ENCODE measurements around the gene MOB2. TPM values are rescaled to one million over a fixed set of nuclear protein-coding genes. Genes with fewer than 3 reads are reported as not detected.
A peak's percentile ranks its signal among the peaks of the same experiment; 100 is the strongest.
"Not testable (repeated sequence)": the region's sequence is repeated elsewhere in the genome, so short reads cannot be mapped to it uniquely, and the experiment has no call there.

MOB2 gene
- total and polyA plus RNA-seq, 7 donors = 44.5 to 75.1 (median 58.1) TPM

DNA sequence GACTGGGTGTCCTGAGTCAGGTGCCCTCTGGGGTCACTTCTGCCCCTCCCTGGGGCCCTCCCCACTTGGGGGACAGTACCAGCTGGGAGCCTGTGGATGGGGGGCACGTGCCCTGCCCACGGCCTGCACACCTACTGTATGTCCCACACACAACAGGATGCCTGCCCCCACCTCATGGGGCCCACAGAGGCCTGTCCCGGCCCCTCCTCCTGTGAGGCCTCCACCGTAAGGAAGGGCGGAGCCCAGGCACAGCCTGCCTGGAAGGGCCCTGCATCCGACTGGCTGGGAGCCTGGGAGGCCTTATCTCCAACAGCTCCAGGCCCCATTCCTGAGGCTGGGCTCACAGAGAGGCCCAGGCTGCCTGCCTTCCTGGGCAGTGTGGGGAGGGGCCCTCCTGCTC is 49.1 kb downstream of the MOB2 start:
- 27 to 51% (median 47%) methylated on average over 2 to 6 of the region's 6 CpGs for WGBS, 3 donors
- Histone ChIP-seq H3K9me3 (no peaks in the 10 kb centered on the region), H3K36me3 (ENCODE audit: insufficient read depth in 1 of 2, low read depth in 1 of 2) (no peaks in the 10 kb centered on the region), H3K27me3 (ENCODE audit: insufficient read depth in 3 of 3, low read length in 2 of 3) (peaks cover 0 to 19% (median 0%) of the 10 kb centered on the region in 3 donors), H3K27ac (no peak overlapping the region), H3K4me3 (no peak overlapping the region), H3K4me1 (no peaks in the 10 kb centered on the region)
- DNase-seq (no peak), ATAC-seq (peak in 2 of 4 donors; percentile 13 to 56)
- intact Hi-C loops (cut with DNase I) = no loop called here
- TF ChIP-seq, protein P1, sequence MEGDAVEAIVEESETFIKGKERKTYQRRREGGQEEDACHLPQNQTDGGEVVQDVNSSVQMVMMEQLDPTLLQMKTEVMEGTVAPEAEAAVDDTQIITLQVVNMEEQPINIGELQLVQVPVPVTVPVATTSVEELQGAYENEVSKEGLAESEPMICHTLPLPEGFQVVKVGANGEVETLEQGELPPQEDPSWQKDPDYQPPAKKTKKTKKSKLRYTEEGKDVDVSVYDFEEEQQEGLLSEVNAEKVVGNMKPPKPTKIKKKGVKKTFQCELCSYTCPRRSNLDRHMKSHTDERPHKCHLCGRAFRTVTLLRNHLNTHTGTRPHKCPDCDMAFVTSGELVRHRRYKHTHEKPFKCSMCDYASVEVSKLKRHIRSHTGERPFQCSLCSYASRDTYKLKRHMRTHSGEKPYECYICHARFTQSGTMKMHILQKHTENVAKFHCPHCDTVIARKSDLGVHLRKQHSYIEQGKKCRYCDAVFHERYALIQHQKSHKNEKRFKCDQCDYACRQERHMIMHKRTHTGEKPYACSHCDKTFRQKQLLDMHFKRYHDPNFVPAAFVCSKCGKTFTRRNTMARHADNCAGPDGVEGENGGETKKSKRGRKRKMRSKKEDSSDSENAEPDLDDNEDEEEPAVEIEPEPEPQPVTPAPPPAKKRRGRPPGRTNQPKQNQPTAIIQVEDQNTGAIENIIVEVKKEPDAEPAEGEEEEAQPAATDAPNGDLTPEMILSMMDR (IDR thresholded peaks at IDR 0.05) = no peak

DNA sequence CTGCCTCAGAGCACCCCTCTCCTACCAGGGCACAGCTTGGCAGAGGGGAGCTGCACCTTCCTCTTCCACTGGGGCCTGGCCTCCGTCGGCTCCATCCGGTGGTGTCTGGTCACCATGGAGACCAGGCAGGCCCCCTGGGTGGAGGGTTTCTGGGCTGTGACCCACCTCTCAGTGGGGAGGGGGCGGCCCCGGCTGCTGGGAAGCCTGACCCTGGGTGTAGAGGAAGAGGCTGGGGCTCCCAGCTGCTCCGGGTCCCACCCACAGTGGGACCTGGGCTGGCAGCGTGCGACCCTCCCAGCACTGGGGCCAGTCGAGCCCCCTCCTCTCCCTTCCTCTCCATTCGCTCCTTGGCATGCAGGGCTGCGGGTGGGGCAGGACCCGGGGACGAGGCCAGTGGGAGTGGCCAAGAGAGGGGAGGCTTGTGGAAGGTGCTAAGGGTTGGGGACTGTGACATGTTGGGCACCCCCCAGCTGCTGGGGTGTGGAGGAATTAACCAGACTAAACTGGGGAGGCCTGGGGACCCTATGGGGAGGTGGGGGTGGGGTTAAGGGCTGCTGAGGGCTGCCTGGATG is 50.0 kb downstream of the MOB2 start:
- Histone ChIP-seq H3K9me3 (no peaks in the 10 kb centered on the region), H3K27me3 (ENCODE audit: insufficient read depth in 3 of 3, low read length in 2 of 3) (peaks cover 0 to 15% (median 0%) of the 10 kb centered on the region in 3 donors), H3K4me3 (no peak overlapping the region), H3K27ac (no peak overlapping the region), H3K36me3 (ENCODE audit: insufficient read depth in 1 of 2, low read depth in 1 of 2) (no peaks in the 10 kb centered on the region), H3K4me1 (no peaks in the 10 kb centered on the region)
- 12 to 14% (median 14%) methylated on average over 12 to 13 of the region's 13 CpGs for WGBS, 3 donors
- TF ChIP-seq, protein P1 (IDR thresholded peaks at IDR 0.05) = no peak
- DNase-seq = no peak
- intact Hi-C loops (cut with DNase I) = no loop called here
- ATAC-seq = peak in 1 of 4 donors; percentile 12

DNA sequence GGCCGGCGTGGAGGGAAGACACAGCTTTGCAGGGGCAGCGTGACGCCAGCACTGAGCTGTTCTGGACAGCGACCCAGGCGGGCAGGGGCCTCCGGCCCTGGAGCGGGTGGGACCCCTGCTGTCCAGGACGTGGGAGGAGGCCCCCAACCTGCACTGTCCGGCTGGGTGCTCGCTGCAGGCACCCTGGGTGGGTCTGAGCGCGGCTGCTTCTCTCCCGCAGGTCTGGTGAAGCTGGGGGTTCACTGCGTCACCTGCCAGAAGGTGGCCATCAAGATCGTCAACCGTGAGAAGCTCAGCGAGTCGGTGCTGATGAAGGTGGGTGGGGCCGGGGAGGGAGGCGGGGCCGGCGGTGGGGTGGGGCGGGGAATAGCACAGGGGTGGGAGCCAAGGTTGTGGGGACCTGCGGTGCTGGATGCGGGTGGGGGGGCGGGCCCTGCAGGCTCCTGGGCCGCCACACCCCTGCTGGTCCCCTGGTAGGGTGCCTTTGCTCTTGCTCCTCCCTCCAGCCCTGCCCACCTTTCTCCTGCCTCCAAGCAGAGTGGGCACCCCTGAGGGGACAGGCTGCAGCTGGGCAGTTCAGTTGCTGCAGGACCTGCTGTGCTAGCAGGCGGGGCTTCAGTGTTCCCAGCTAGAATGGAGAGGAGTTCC is 50.6 kb downstream of the MOB2 start:
- 5 to 11% (median 5%) methylated on average over 14 to 28 of the region's 29 CpGs for WGBS, 3 donors
- Histone ChIP-seq H3K27me3 (ENCODE audit: insufficient read depth in 3 of 3, low read length in 2 of 3) (peaks cover 0 to 15% (median 0%) of the 10 kb centered on the region in 3 donors), H3K27ac (no peak overlapping the region), H3K36me3 (ENCODE audit: insufficient read depth in 1 of 2, low read depth in 1 of 2) (no peaks in the 10 kb centered on the region), H3K4me1 (no peaks in the 10 kb centered on the region), H3K4me3 (no peak overlapping the region), H3K9me3 (no peaks in the 10 kb centered on the region)
- DNase-seq = no peak
- TF ChIP-seq, protein P1 (IDR thresholded peaks at IDR 0.05) = no peak
- ATAC-seq = peak in 2 of 4 donors; percentile 20 to 21
- intact Hi-C loops (cut with DNase I) = no loop called here

DNA sequence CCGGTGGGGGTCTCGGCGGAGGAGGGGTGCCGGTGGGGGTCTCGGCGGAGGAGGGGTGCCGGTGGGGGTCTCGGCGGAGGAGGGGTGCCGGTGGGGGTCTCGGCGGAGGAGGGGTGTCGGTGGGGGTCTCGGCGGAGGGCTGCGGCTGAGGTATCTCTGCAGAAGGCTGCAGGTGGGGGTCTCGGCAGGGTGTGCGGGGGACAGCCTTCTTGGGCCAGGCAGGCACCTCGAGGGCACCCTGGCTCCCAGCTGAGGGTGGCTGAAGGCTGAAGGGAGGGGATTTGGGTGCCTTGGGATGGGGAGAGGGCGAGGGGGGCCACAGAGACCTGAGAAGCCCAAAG is 51.1 kb downstream of the MOB2 start:
- H3K4me3 ChIP-seq; ATAC-seq; H3K27ac ChIP-seq; H3K36me3 ChIP-seq (ENCODE audit: insufficient read depth in 1 of 2, low read depth in 1 of 2); DNase-seq; H3K9me3 ChIP-seq; intact Hi-C loops (cut with DNase I); H3K4me1 ChIP-seq: not testable (repeated sequence)
- 68 to 78% (median 78%) methylated on average over 10 to 14 of the region's 20 CpGs for WGBS, 3 donors
- peaks cover 0 to 15% (median 0%) of the 10 kb centered on the region in 3 donors for H3K27me3 ChIP-seq (ENCODE audit: insufficient read depth in 3 of 3, low read length in 2 of 3)

DNA sequence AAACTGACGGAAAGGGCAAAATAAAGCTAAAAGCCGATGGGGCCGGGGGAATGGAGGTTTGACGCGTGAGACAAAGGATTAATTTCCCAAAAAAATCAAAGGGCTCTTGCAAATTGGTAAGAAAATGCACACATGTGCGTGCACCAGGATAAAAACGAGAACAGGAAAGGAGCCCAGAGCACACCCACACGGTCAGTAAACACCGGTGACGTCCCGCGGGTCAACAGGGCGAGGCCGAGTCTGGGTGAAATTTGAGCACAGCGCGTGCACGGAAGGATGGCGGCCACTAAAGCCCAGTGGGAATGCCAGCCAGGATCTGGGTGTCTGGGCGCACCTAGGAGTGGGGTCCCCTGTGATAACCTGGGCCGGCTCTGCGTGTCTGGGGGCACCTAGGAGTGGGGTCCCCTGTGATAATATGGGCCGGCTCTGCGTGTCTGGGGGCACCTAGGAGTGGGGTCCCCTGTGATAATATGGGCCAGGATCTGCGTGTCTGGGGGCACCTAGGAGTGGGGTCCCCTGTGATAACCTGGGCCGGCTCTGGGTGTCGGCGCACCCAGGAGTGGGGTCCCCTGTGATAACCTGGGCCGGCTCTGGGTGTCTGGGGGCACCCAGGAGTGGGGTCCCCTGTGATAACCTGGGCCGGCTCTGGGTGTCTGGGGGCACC is 52.5 kb downstream of the MOB2 start:
- ATAC-seq (no peak), DNase-seq (no peak)
- no peaks in the 10 kb centered on the region for H3K4me1 ChIP-seq
- no peak overlapping the region for H3K27ac ChIP-seq
- 57 to 67% (median 64%) methylated on average over 28 to 29 of the region's 29 CpGs for WGBS, 3 donors
- intact Hi-C loops (cut with DNase I) = no loop called here
- no peak overlapping the region for H3K4me3 ChIP-seq
- TF ChIP-seq, protein P1 (IDR thresholded peaks at IDR 0.05) = no peak
- peaks cover 0 to 15% (median 0%) of the 10 kb centered on the region in 3 donors for H3K27me3 ChIP-seq (ENCODE audit: insufficient read depth in 3 of 3, low read length in 2 of 3)
- no peaks in the 10 kb centered on the region for H3K36me3 ChIP-seq (ENCODE audit: insufficient read depth in 1 of 2, low read depth in 1 of 2)
- H3K9me3 ChIP-seq = no peaks in the 10 kb centered on the region

Data from psoas muscle (tissue), 8 donors.